K562 (cell line): ENCODE data around the gene CD300E. TPM values are rescaled to one million over a fixed set of nuclear protein-coding genes. Genes with fewer than 3 reads are reported as not detected.
A peak's percentile ranks its signal among the peaks of the same experiment; 100 is the strongest.

Source experiments
- NR2C1 ChIP-seq, 2 experiments: fragments of 450-650 bp; IDR thresholded peaks; 2 replicates each; pipeline ENCODE4 v1.6.1; 2017; ENCODE audit warnings: mild to moderate bottlenecking in 2 of 2, antibody characterized with exemption in 1 of 2, inconsistent platforms in 1 of 2, missing compliant biosample characterization in 1 of 2, missing genetic modification characterization in 1 of 2
- PRMT5 ChIP-seq: sonication (generic); formaldehyde crosslinking; IDR thresholded peaks from 2 replicates; pipeline ENCODE4 v1.5.0; 2020; ENCODE audit warnings: missing genetic modification reagents
- PRPF4 ChIP-seq: fragments of 200-400 bp; formaldehyde crosslinking; IDR thresholded peaks from one replicate; pipeline ENCODE4 v1.6.1; 2017; ENCODE audit warnings: low read length, low read depth, mild to moderate bottlenecking; ENCODE audit not compliant: insufficient read depth, poor library complexity, severe bottlenecking
- RREB1 ChIP-seq: fragments of 250-450 bp; sonication (Bioruptor Pico); IDR thresholded peaks from 2 replicates; pipeline ENCODE4 v1.4.0; 2020
- ZNF146 ChIP-seq: IDR thresholded peaks from one replicate; pipeline ENCODE4 v1.6.1; 2018; ENCODE audit warnings: missing compliant biosample characterization; ENCODE audit not compliant: unreplicated experiment
- polyA plus RNA-seq, 8 experiments: library from polyadenylated mRNA; depleted of rRNA in 4 of 8; stranded (reverse) in 5 of 8; unstranded in 3 of 8; fragments of >200 nt; fragmentation: Nextera tagmentation in 2 of 8; fragmentation: Illumina TruSeq in 1 of 8; extraction: Ambion mirVana in 2 of 8; extraction: Trizol in 1 of 8; gene quantifications; 2 replicates each; pipeline versions ENCODE4 v1.2.1 to v1.2.3, GENCODE V29; 2011 to 2014; ENCODE audit warnings: inconsistent platforms in 1 of 8, missing spikeins in 1 of 8
- total RNA-seq, 7 experiments: library from RNA; depleted of rRNA in 6 of 7; stranded (reverse); fragments of >200 nt in 6 of 7; fragmentation: Illumina TruSeq in 2 of 7; extraction: Trizol in 2 of 7; gene quantifications; 2 replicates each; pipeline versions ENCODE4 v1.2.1 to v1.2.3, GENCODE V29; 2011 to 2021; ENCODE audit warnings: low replicate concordance in 1 of 7
- TF ChIP-seq, protein P1 (sequence below), 2 experiments: IDR thresholded peaks in 1 of 2; conservative IDR thresholded peaks in 1 of 2; 2 replicates each; pipeline ENCODE4 v1.6.1; 2016; ENCODE audit warnings: low read depth in 2 of 2, mild to moderate bottlenecking in 1 of 2, missing compliant biosample characterization in 1 of 2, missing genetic modification characterization in 1 of 2, moderate library complexity in 1 of 2
- TF ChIP-seq, protein P2 (sequence below), 2 experiments: IDR thresholded peaks; 2 replicates each; pipeline ENCODE4 v1.6.1; 2012; ENCODE audit warnings: improper control_type of control experiment in 2 of 2, low read depth in 2 of 2, low read length in 2 of 2, borderline replicate concordance in 1 of 2
- TF ChIP-seq, protein P3 (sequence below): fragments of 450-650 bp; IDR thresholded peaks from 2 replicates; pipeline ENCODE4 v1.6.1; 2017; ENCODE audit warnings: antibody characterized with exemption, mild to moderate bottlenecking

Gene CD300E
- total and polyA plus RNA-seq, 9 of the 15 experiments (the other 6 are each of a cell fraction or from before 2014, with no cell fraction given), result not detected

DNA sequence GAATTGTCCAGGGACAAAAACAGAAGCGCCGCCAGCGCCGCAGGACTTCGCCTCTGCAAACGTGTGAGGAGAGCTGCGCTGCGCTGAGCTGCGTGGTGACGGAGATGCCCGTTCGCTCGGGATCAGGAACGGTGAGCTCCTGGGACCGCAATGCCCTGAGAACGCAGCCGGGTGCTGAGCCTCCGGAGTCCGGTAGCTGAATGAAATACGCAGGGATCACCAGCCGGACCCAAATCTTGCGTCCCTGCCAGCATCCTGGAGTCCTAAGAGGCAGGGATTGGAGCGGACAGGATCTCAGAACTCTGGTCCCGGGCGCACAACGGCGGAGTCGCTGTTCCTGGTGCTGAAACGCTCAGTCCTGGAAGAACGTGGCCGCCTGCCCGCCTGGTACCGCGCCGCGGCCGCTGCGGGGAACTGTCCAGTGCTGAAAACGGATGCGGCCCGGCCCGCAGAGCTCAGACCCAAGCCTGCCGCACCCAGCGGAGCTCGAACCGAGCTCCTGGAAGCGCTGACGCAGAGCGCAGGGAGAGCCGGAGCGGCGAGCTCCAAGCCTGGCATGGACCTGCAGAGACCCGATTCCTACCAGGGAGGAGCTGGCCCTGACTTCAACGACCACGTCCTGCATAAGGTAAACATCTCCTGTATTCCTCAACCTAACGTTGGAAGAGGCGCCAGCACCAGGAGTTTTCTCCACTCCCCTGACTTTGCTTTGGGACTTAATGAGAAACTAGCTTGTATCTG, 47.7 kb upstream of the CD300E start (continued):
- TF ChIP-seq RREB1 (no peak), ZNF146 (peak; percentile 42), PRPF4 (no peak), NR2C1 (IDR thresholded peaks at IDR 0.05) (no peak), NR2C1 (tag; IDR thresholded peaks at IDR 0.05) (no peak), PRMT5 (CRISPR knock-in tag) (peak; percentile 97)
- TF ChIP-seq, protein P1, sequence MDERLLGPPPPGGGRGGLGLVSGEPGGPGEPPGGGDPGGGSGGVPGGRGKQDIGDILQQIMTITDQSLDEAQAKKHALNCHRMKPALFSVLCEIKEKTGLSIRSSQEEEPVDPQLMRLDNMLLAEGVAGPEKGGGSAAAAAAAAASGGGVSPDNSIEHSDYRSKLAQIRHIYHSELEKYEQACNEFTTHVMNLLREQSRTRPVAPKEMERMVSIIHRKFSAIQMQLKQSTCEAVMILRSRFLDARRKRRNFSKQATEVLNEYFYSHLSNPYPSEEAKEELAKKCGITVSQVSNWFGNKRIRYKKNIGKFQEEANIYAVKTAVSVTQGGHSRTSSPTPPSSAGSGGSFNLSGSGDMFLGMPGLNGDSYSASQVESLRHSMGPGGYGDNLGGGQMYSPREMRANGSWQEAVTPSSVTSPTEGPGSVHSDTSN (CRISPR knock-in tag; IDR thresholded peaks at IDR 0.05; ENCODE audit: low read depth), result 0 out of 2 replicates have a peak, but pooled peaks have one; percentile 32
- TF ChIP-seq, protein P1 (tag; conservative IDR thresholded peaks at IDR 0.05; ENCODE audit: low read depth), result no peak
- TF ChIP-seq, protein P2, sequence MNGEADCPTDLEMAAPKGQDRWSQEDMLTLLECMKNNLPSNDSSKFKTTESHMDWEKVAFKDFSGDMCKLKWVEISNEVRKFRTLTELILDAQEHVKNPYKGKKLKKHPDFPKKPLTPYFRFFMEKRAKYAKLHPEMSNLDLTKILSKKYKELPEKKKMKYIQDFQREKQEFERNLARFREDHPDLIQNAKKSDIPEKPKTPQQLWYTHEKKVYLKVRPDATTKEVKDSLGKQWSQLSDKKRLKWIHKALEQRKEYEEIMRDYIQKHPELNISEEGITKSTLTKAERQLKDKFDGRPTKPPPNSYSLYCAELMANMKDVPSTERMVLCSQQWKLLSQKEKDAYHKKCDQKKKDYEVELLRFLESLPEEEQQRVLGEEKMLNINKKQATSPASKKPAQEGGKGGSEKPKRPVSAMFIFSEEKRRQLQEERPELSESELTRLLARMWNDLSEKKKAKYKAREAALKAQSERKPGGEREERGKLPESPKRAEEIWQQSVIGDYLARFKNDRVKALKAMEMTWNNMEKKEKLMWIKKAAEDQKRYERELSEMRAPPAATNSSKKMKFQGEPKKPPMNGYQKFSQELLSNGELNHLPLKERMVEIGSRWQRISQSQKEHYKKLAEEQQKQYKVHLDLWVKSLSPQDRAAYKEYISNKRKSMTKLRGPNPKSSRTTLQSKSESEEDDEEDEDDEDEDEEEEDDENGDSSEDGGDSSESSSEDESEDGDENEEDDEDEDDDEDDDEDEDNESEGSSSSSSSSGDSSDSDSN (IDR thresholded peaks at IDR 0.05; ENCODE audit: borderline replicate concordance in 1 of 2, low read depth in 2 of 2, low read length in 2 of 2), result peak in 1 of 2 experiments; percentile 75; a peak in 1 of 4 replicates
- TF ChIP-seq, protein P3, sequence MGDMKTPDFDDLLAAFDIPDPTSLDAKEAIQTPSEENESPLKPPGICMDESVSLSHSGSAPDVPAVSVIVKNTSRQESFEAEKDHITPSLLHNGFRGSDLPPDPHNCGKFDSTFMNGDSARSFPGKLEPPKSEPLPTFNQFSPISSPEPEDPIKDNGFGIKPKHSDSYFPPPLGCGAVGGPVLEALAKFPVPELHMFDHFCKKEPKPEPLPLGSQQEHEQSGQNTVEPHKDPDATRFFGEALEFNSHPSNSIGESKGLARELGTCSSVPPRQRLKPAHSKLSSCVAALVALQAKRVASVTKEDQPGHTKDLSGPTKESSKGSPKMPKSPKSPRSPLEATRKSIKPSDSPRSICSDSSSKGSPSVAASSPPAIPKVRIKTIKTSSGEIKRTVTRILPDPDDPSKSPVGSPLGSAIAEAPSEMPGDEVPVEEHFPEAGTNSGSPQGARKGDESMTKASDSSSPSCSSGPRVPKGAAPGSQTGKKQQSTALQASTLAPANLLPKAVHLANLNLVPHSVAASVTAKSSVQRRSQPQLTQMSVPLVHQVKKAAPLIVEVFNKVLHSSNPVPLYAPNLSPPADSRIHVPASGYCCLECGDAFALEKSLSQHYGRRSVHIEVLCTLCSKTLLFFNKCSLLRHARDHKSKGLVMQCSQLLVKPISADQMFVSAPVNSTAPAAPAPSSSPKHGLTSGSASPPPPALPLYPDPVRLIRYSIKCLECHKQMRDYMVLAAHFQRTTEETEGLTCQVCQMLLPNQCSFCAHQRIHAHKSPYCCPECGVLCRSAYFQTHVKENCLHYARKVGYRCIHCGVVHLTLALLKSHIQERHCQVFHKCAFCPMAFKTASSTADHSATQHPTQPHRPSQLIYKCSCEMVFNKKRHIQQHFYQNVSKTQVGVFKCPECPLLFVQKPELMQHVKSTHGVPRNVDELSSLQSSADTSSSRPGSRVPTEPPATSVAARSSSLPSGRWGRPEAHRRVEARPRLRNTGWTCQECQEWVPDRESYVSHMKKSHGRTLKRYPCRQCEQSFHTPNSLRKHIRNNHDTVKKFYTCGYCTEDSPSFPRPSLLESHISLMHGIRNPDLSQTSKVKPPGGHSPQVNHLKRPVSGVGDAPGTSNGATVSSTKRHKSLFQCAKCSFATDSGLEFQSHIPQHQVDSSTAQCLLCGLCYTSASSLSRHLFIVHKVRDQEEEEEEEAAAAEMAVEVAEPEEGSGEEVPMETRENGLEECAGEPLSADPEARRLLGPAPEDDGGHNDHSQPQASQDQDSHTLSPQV, result no peak
